Heart left ventricle (tissue), 13 donors: ENCODE data around the gene VDR.

Experiments used
- CTCF ChIP-seq, 12 donors: fragments of 200-600 bp; sonication (generic) in 4 of 12; IDR thresholded peaks; one replicate each; pipeline versions ENCODE4 v1.5.0 to v1.8.0; 2018 to 2022; ENCODE audit warnings: antibody characterized with exemption in 12 of 12, mild to moderate bottlenecking in 5 of 12
- POLR2A ChIP-seq, 2 donors: fragments of 450-650 bp; IDR thresholded peaks; one replicate each; pipeline ENCODE4 v1.6.1; 2017; ENCODE audit warnings: antibody characterized with exemption in 2 of 2, mild to moderate bottlenecking in 2 of 2, moderate library complexity in 2 of 2
- donor health status: ischemic (EF 13 %, LVEDD 7.1; RV severe dilation, severe dysfunction).
- donor health status: DM: no; HTN: yes; CAD: no.
- donor health status: DM: no; HTN: no; CAD: no.
- donor health status: ischemic (EF 25% LVEDD 6.9; RV normal size, moderate dysfunction).
- donor health status: ischemic (EF 25% LVEDD 5.7; RV mildly dilated, moderate dysfunction).
- donor health status: ischemic (EF 35%, LVEDD 5.7; RV mildly dilated, moderate dysfunction).
- donor health status: nonischemic (EF 11% LVEDD 7.7; RV severe dilation, severe dysfunction).
- donor health status: DM: yes; HTN: yes; CAD: no.
- donor health status: PGD.
- donor health status: ischemic (EF 29% LVEDD 5.4; RV normal size, mild dysfunction).
- donor health status: nonischemic (EF 23%, LVEDD 6.1; RV moderate dilation, normal function).

- TF ChIP-seq CTCF (IDR thresholded peaks at IDR 0.05) (no peak), POLR2A (IDR thresholded peaks at IDR 0.05) (no peak)
These were observed 23.7 kb downstream of the VDR start for GRCh38 chr12:47881051-47881450.
